Left lung (tissue), 10 donors: ENCODE results near the gene FBRSL1. TPM values are rescaled to one million over a fixed set of nuclear protein-coding genes. Genes with fewer than 3 reads are reported as not detected.

ENCODE experiments used
- ATAC-seq: fragments of 200-7000 bp; cut with Tn5 transposase; one replicate; pipeline ENCODE4 v1.9.1; 2020; ENCODE audit warnings: moderate library complexity
- DNase-seq, 4 donors: peaks; one replicate each; pipeline ENCODE4 v3.0.0-alpha.2; 2013 to 2020
- H3K27ac ChIP-seq, 2 donors: fragments of 200-600 bp; sonication (generic) in 1 of 2; one replicate each; pipeline versions ENCODE4 v1.5.0 to v1.8.0; 2020 to 2021
- H3K27me3 ChIP-seq, 2 donors: fragments of 200-600 bp; sonication (generic) in 1 of 2; one replicate each; pipeline versions ENCODE4 v1.5.0 to v1.8.0; 2020 to 2021
- H3K36me3 ChIP-seq, 2 donors: fragments of 200-600 bp; sonication (generic) in 1 of 2; one replicate each; pipeline versions ENCODE4 v1.5.0 to v1.8.0; 2020 to 2021
- H3K4me1 ChIP-seq, 2 donors: fragments of 200-600 bp; one replicate each; pipeline ENCODE4 v1.8.0; 2021
- H3K4me3 ChIP-seq, 2 donors: fragments of 200-600 bp; sonication (generic) in 1 of 2; one replicate each; pipeline versions ENCODE4 v1.5.0 to v1.8.0; 2020 to 2021; ENCODE audit warnings: mild to moderate bottlenecking in 1 of 2
- H3K9me3 ChIP-seq, 2 donors: fragments of 200-600 bp; sonication (generic) in 1 of 2; one replicate each; pipeline versions ENCODE4 v1.5.0 to v1.8.0; 2020 to 2021
- intact Hi-C, 2 donors: fragments of 100-400 bp; cut with DNase I; formaldehyde crosslinking; loops; one replicate each; pipeline versions ENCODE4 v1.11.2 to v1.14.2; 2022
- polyA plus RNA-seq, 6 donors: library from polyadenylated mRNA; unstranded; fragments of 120-200 nt; gene quantifications; one replicate each; pipeline ENCODE4 v1.2.1, GENCODE V29; 2013; ENCODE audit not compliant: insufficient read length in 6 of 6
- total RNA-seq, 2 donors: library from RNA; stranded (reverse); fragmentation: NEBNext Ultra II Directional; extraction: Animal tissue kit (Norgen Biotek cat#: 25700); gene quantifications; one replicate each; pipeline ENCODE4 v1.2.1, GENCODE V29; 2021
- TF ChIP-seq, protein P1 (sequence below), 2 donors: fragments of 200-600 bp; sonication (generic) in 1 of 2; IDR thresholded peaks; one replicate each; pipeline versions ENCODE4 v1.5.0 to v1.8.0; 2021; ENCODE audit warnings: antibody characterized with exemption in 2 of 2
- donor health status: DM: no; HTN: yes; CAD: no.
- donor health status: DM: no; HTN: no; CAD: no.

The FBRSL1 gene
- total and polyA plus RNA-seq, 8 donors: 44.7 to 113 (median 83.9) TPM

DNA sequence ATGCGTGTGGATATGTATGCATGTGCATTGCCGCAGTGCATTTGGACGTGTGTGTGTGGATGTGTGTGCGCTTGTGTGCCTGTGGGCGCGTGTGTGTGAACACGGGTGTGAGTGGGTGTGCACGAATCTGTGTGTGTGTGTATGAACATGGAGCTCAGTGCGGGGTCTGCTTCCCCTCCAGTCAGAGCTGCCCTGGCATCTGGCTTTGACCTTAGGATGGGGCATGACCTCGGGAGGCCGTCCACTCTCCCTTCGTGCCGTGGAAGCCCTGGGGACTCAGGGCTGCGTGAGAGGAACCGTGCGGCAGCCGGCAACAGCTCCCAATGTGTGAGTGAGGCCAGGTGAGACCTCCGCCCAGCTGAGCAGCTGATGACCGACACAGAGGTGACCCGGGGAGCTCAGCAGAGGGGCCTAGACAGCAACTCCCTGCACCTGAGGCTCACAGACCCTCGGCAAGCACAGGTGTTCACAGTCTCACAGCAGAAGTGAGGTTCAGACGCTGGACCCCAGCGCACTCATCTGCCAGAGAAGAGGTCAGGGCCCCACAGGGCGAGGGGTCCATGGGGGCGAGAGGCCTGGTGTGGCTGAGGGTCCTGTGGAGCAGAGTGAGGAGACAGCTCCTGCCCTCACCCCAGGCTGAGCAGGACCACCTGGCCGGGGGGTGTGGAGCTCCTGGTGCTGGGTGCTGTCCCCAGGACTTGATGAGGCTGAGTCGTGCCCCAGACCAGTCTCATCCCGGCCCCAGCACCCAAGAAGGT lies 33.6 kb upstream of the FBRSL1 start:
- Histone ChIP-seq H3K4me3 (no peak overlapping the region), H3K27ac (no peak overlapping the region), H3K4me1 (no peaks in the 10 kb centered on the region), H3K36me3 (no peaks in the 10 kb centered on the region), H3K9me3 (peaks cover 0 to 2% of the 10 kb centered on the region in 2 donors), H3K27me3 (peaks cover 0 to 57% of the 10 kb centered on the region in 2 donors)
- ATAC-seq: no peak
- DNase-seq: peak in 1 of 4 donors; percentile 54
- TF ChIP-seq, protein P1, sequence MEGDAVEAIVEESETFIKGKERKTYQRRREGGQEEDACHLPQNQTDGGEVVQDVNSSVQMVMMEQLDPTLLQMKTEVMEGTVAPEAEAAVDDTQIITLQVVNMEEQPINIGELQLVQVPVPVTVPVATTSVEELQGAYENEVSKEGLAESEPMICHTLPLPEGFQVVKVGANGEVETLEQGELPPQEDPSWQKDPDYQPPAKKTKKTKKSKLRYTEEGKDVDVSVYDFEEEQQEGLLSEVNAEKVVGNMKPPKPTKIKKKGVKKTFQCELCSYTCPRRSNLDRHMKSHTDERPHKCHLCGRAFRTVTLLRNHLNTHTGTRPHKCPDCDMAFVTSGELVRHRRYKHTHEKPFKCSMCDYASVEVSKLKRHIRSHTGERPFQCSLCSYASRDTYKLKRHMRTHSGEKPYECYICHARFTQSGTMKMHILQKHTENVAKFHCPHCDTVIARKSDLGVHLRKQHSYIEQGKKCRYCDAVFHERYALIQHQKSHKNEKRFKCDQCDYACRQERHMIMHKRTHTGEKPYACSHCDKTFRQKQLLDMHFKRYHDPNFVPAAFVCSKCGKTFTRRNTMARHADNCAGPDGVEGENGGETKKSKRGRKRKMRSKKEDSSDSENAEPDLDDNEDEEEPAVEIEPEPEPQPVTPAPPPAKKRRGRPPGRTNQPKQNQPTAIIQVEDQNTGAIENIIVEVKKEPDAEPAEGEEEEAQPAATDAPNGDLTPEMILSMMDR (IDR thresholded peaks at IDR 0.05): no peak
- intact Hi-C loops: no loop called here

DNA sequence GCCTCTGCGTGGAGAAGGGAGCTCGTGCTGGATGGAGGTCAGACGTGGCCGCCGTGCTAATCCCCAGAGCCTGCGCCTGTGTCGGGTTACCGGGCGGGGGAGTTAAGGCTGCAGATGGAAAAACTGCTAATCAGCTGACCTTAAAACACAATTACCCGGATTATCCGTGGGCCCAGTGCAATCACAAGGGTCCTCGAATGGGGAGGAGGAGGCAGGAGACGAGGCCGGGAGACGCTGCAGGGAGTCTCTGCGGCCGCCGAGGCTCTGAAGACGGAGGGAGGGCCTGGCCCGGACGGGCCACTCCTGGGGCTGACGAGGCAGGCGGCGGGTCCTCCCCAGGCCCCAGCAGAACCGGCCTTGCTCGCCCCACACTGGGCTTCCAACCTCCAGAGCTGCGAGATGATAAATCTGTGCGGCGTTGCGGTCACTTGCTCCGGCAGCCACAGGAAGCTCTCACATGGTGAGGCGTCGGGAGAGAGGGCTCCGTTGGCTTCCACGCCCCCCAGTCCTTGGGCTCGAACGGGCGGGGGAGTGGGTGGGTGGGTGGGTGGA lies 32.9 kb upstream of the FBRSL1 start:
- no peak for ATAC-seq
- no peak overlapping the region for H3K27ac ChIP-seq
- H3K9me3 ChIP-seq: peaks cover 0 to 2% of the 10 kb centered on the region in 2 donors
- H3K27me3 ChIP-seq: peaks cover 0 to 57% of the 10 kb centered on the region in 2 donors
- no peak overlapping the region for H3K4me3 ChIP-seq
- H3K4me1 ChIP-seq: no peaks in the 10 kb centered on the region
- intact Hi-C loops: no loop called here
- TF ChIP-seq, protein P1 (IDR thresholded peaks at IDR 0.05): no peak
- DNase-seq: peak in 1 of 4 donors; percentile 72
- no peaks in the 10 kb centered on the region for H3K36me3 ChIP-seq

DNA sequence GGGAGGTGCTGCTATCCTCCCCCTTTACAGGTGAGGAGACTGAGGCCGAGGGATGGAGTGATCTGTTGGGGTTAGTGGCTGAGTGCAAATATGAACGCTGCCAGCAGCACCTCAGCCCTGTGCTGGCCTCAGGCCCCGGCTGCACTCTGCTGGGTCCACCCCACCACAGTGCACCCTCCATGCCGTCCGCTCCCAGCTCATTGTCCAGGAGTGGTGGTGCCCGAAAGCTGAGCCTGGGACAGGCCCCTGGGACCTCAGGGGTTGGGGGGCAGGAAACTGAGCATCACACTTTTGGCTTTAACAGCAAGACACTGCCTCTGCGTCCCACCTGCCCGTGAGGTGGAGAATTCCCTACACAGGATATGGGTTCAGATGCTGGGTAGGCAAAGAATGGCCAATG lies 31.5 kb upstream of the FBRSL1 start:
- Histone ChIP-seq H3K36me3 (no peaks in the 10 kb centered on the region), H3K27me3 (peaks cover 0 to 42% of the 10 kb centered on the region in 2 donors), H3K27ac (no peak overlapping the region), H3K4me1 (no peaks in the 10 kb centered on the region), H3K9me3 (peaks cover 0 to 2% of the 10 kb centered on the region in 2 donors), H3K4me3 (no peak overlapping the region)
- TF ChIP-seq, protein P1 (IDR thresholded peaks at IDR 0.05): no peak
- ATAC-seq (no peak), DNase-seq (no peak)
- intact Hi-C loops: no loop called here

DNA sequence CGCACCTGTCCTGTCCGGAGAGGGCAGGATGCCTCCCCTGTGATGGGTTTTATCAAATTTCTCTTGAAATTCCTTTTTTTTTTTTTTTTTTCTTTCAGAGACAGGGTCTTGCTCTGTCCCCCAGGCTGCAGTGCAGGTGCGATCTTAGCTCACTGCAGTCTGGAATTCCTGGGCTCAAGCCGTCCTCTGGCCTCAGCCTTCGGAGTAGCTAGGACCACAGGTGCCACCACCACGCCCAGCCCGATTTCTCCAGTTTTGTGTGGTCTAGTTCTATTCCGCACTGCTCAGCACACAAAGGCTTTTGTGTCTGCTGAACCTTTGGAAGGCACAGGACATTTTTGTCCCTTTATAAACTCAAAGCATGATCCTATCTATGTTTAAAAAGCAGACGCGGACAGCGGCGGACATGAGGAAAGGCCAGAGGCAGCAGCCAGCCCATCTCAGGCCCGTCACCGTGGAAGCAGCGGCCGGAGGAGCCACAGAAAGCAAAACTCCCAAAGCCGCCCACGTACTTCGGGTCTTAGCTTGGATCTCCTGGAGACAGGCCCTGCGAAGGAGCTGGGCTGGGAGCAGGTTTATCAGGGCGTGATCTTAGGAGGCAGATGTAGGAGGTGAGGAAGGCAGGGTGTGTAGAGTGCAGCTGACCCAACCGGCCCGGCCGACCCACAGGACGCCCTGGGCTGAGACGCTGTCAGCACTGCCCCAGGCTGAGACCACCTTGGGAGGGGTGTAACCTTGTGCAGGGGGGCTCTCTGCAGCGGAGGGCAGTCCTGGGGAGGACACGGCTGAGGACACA lies 30.9 kb upstream of the FBRSL1 start:
- no peak for ATAC-seq
- Histone ChIP-seq H3K4me1 (no peaks in the 10 kb centered on the region), H3K4me3 (no peak overlapping the region), H3K36me3 (no peaks in the 10 kb centered on the region), H3K9me3 (peaks cover 0 to 2% of the 10 kb centered on the region in 2 donors), H3K27me3 (peaks cover 0 to 36% of the 10 kb centered on the region in 2 donors), H3K27ac (no peak overlapping the region)
- TF ChIP-seq, protein P1 (IDR thresholded peaks at IDR 0.05): no peak
- peak in 1 of 4 donors; percentile 63 for DNase-seq
- intact Hi-C loops: no loop called here

DNA sequence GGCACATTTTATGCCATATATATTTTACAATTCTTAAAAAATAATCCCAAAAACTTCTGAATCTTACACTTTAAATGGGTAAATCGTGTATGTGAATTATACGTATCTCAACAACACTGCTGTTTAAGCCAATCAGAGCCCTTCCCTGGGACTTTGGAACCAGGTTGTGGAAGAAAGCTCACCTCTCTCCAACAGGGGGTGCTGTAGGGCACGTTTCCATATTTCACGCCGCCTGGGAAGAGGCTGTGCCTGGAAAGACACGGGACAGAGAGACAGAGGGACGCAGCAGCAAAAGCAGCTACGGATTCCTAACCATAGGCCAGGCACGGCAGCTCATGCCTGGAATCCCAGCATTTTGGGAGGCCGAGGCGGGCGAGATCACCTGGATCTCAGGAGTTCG lies 29.4 kb upstream of the FBRSL1 start:
- Histone ChIP-seq H3K27ac (no peak overlapping the region), H3K9me3 (peaks cover 0 to 2% of the 10 kb centered on the region in 2 donors), H3K4me1 (no peaks in the 10 kb centered on the region), H3K4me3 (no peak overlapping the region), H3K36me3 (no peaks in the 10 kb centered on the region), H3K27me3 (peaks cover 0 to 45% of the 10 kb centered on the region in 2 donors)
- intact Hi-C loops: no loop called here
- TF ChIP-seq, protein P1 (IDR thresholded peaks at IDR 0.05): peak; percentile 9 to 28
- DNase-seq (peak in 1 of 4 donors; percentile 49), ATAC-seq (peak; percentile 29)
